Measurements from ENCODE around the gene LRRC36.

LRRC36 gene

DNA sequence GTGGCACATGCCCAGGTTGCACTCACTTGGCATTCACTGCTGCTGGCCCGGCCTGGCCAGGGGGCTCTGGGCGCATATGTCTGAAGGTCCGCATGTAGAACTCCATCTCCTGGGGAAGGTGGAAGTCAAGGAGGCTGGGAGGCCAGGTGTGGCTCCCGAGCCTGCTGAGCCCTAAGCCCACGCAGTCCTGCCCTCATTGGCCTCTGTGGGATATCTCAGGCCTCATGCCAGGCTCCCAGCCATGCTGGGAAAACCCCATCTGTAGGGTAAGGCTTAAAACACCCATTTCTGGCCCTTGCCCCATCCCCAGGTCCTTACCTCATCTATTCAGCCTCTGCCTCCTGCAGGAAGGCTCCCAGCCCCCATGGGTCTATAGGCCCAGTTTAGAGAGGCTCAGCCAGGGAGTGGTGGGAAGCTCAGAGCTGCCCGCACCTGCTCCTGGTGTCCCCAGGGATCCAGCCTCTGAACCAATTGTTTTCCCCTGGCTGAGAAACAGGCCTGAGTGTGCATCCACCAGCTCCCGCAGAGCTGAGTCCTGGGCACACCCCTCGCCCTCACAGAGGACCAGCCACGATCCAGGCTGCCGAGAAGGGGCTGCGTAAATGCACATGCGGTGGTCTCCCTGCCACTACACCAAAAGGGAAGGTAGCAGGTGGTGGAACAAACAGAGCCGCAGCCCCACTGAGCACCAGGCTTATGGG lies 69.0 kb downstream of the LRRC36 start:
- Histone ChIP-seq H3K79me2 (ENCODE audit: insufficient read depth, low read length) (no peaks in the 10 kb centered on the region), H3F3A (ENCODE audit: low read depth) (no peaks in the 10 kb centered on the region), H3K27me3 (ENCODE audit: insufficient read depth, low read length, poor library complexity, severe bottlenecking) (no peaks in the 10 kb centered on the region), H3K4me2 (ENCODE audit: low read depth, low read length, poor library complexity, severe bottlenecking) (no peak overlapping the region), H2AFZ (ENCODE audit: low read length) (no peak overlapping the region), H3K9me3 (ENCODE audit: insufficient read depth, low read depth, low read length) (no peaks in the 10 kb centered on the region), H3K36me3 (ENCODE audit: insufficient read depth, low read length) (no peaks in the 10 kb centered on the region), H4K20me1 (ENCODE audit: insufficient read depth, low read length, poor library complexity, severe bottlenecking) (no peaks in the 10 kb centered on the region), H3K9ac (ENCODE audit: low read depth, low read length, poor library complexity, severe bottlenecking) (no peak overlapping the region), H3K9me2 (replicated peaks; ENCODE audit: low read depth, low read length) (no peaks in the 10 kb centered on the region), H3K4me1 (ENCODE audit: insufficient read depth, low read length, poor library complexity, severe bottlenecking) (no peaks in the 10 kb centered on the region), H3K4me3 (ENCODE audit: low read length, poor library complexity, severe bottlenecking) (no peak overlapping the region)
- no peak for TF ChIP-seq EZH2phosphoT487 (IDR thresholded peaks at IDR 0.05; ENCODE audit: borderline replicate concordance)
- TF ChIP-seq, protein P1, sequence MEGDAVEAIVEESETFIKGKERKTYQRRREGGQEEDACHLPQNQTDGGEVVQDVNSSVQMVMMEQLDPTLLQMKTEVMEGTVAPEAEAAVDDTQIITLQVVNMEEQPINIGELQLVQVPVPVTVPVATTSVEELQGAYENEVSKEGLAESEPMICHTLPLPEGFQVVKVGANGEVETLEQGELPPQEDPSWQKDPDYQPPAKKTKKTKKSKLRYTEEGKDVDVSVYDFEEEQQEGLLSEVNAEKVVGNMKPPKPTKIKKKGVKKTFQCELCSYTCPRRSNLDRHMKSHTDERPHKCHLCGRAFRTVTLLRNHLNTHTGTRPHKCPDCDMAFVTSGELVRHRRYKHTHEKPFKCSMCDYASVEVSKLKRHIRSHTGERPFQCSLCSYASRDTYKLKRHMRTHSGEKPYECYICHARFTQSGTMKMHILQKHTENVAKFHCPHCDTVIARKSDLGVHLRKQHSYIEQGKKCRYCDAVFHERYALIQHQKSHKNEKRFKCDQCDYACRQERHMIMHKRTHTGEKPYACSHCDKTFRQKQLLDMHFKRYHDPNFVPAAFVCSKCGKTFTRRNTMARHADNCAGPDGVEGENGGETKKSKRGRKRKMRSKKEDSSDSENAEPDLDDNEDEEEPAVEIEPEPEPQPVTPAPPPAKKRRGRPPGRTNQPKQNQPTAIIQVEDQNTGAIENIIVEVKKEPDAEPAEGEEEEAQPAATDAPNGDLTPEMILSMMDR (conservative IDR thresholded peaks at IDR 0.05; ENCODE audit: low read length) = no peak

DNA sequence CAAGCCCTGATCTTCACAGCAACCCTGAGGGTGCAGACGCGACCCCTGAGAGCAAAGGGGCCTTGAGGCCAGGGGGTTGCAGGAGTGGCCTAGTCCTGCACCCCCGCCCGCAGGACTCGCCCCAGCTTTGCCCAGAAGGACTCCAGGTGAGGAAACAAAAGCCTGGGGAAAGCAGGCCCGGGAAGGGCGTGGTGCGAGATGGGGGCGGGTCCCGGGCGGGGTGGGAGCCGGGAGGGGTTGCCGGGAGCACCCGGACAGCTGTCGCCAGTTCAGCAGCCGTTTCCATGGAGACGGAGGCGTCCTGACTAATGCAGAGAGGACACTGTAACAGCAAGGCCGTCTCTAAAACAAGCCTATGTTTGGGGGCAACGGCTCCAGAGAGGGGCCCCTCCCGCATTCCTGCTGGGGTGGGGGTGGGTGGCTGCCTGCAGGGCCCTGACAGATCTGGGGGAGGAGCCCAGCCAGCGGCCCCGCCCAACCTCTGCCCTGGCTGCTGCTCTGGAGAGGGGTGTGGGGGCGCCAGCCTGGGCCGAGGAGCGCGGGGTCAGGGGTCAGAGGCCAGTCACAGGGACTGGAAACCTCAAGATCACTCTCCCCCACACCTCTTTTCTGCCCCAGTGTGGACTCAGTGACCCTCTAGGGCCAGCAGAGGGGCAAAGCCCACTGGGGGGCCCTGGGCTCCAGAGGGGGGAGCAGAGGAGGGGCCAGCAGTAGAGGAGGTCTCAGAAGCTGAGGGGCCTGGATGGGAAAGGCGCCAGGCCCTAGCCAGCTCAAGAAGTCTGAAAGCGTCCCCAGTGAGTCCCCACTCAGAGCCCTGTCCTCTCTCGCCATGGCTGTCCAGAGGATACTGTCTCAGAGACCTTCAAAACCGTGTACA lies 69.8 kb downstream of the LRRC36 start:
- Histone ChIP-seq H3K9me3 (ENCODE audit: insufficient read depth, low read depth, low read length) (no peaks in the 10 kb centered on the region), H3K36me3 (ENCODE audit: insufficient read depth, low read length) (no peaks in the 10 kb centered on the region), H4K20me1 (ENCODE audit: insufficient read depth, low read length, poor library complexity, severe bottlenecking) (no peaks in the 10 kb centered on the region), H3F3A (ENCODE audit: low read depth) (no peaks in the 10 kb centered on the region), H3K9ac (ENCODE audit: low read depth, low read length, poor library complexity, severe bottlenecking) (no peak overlapping the region), H3K4me1 (ENCODE audit: insufficient read depth, low read length, poor library complexity, severe bottlenecking) (no peaks in the 10 kb centered on the region), H3K79me2 (ENCODE audit: insufficient read depth, low read length) (no peaks in the 10 kb centered on the region), H3K9me2 (replicated peaks; ENCODE audit: low read depth, low read length) (no peaks in the 10 kb centered on the region), H3K4me2 (ENCODE audit: low read depth, low read length, poor library complexity, severe bottlenecking) (no peak overlapping the region), H2AFZ (ENCODE audit: low read length) (no peak overlapping the region), H3K27me3 (ENCODE audit: insufficient read depth, low read length, poor library complexity, severe bottlenecking) (no peaks in the 10 kb centered on the region), H3K4me3 (ENCODE audit: low read length, poor library complexity, severe bottlenecking) (no peak overlapping the region)
- TF ChIP-seq, protein P1 (conservative IDR thresholded peaks at IDR 0.05; ENCODE audit: low read length) = no peak
- TF ChIP-seq EZH2phosphoT487 (IDR thresholded peaks at IDR 0.05; ENCODE audit: borderline replicate concordance) = no peak

DNA sequence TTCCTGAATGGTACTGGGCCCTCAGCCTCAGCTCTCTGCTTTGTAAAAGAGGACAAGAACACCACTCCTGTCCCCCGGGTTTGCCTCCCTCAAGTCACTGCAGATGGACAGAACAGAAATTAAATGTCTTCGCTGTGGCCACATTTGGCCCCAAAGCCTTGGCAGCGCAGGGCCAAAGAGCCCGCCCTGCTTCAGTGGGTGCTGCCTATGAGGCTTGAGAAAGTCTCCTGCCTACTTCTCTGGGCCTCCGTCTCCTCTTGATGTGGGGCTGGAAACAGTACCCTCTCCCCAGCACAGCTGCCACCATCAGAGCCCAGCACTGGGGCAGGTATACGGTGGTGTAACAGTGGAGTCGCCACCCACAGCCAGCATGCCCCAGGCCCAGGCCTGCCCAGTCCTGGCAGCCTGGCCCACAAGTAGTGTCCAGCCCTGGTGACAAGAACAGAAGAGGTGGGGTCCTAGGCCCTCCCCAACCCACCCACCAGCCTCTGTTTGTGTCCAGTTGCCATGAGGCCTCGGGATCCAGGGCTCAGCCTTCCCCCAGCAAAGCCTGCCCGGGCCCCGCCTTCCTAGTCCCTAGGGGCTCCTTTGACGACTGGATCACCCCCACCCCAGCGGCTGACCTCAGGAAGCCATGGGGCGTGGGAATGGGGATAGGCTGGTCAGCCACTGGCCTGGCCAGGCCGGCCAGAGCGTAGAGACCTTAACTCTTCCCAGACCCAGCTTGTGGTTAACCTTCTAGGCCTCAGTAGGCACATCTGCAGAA lies 70.6 kb downstream of the LRRC36 start:
- Histone ChIP-seq H3K27me3 (ENCODE audit: insufficient read depth, low read length, poor library complexity, severe bottlenecking) (no peaks in the 10 kb centered on the region), H3F3A (ENCODE audit: low read depth) (no peaks in the 10 kb centered on the region), H3K9me3 (ENCODE audit: insufficient read depth, low read depth, low read length) (no peaks in the 10 kb centered on the region), H3K4me3 (ENCODE audit: low read length, poor library complexity, severe bottlenecking) (no peak overlapping the region), H3K9me2 (replicated peaks; ENCODE audit: low read depth, low read length) (no peaks in the 10 kb centered on the region), H4K20me1 (ENCODE audit: insufficient read depth, low read length, poor library complexity, severe bottlenecking) (no peaks in the 10 kb centered on the region), H3K4me1 (ENCODE audit: insufficient read depth, low read length, poor library complexity, severe bottlenecking) (no peaks in the 10 kb centered on the region), H3K9ac (ENCODE audit: low read depth, low read length, poor library complexity, severe bottlenecking) (no peak overlapping the region), H3K4me2 (ENCODE audit: low read depth, low read length, poor library complexity, severe bottlenecking) (no peak overlapping the region), H3K79me2 (ENCODE audit: insufficient read depth, low read length) (no peaks in the 10 kb centered on the region), H2AFZ (ENCODE audit: low read length) (no peak overlapping the region), H3K36me3 (ENCODE audit: insufficient read depth, low read length) (no peaks in the 10 kb centered on the region)
- TF ChIP-seq EZH2phosphoT487 (IDR thresholded peaks at IDR 0.05; ENCODE audit: borderline replicate concordance) = no peak
- TF ChIP-seq, protein P1 (conservative IDR thresholded peaks at IDR 0.05; ENCODE audit: low read length) = no peak

Measured in Loucy (cell line).